ENCODE measurements around the gene GRIK4. TPM values are rescaled to one million over a fixed set of nuclear protein-coding genes. Genes with fewer than 3 reads are reported as not detected.

Gene GRIK4
- total RNA-seq, 1 donor from 2014 or later, result 0.89 TPM

- DNase-seq (ENCODE audit: low read depth, low spot score), result no peak
- Mint-ChIP-seq H3K4me1 (peaks cover 53% of the 10 kb centered on the region), H3K27ac (ENCODE audit: unreplicated experiment) (peak overlapping the region; percentile 86), H3K9me3 (peaks cover 5% of the 10 kb centered on the region), H3K4me3 (peak overlapping the region; percentile 73), H3K27me3 (ENCODE audit: low read depth) (peaks cover 93% of the 10 kb centered on the region), H3K36me3 (ENCODE audit: low read depth) (peaks cover 4% of the 10 kb centered on the region)
- TF ChIP-seq, protein P1, sequence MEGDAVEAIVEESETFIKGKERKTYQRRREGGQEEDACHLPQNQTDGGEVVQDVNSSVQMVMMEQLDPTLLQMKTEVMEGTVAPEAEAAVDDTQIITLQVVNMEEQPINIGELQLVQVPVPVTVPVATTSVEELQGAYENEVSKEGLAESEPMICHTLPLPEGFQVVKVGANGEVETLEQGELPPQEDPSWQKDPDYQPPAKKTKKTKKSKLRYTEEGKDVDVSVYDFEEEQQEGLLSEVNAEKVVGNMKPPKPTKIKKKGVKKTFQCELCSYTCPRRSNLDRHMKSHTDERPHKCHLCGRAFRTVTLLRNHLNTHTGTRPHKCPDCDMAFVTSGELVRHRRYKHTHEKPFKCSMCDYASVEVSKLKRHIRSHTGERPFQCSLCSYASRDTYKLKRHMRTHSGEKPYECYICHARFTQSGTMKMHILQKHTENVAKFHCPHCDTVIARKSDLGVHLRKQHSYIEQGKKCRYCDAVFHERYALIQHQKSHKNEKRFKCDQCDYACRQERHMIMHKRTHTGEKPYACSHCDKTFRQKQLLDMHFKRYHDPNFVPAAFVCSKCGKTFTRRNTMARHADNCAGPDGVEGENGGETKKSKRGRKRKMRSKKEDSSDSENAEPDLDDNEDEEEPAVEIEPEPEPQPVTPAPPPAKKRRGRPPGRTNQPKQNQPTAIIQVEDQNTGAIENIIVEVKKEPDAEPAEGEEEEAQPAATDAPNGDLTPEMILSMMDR (conservative IDR thresholded peaks at IDR 0.05), result no peak
Observed at GRCh38 chr11:120709808-120710207, 198.3 kb downstream of the GRIK4 start.

- TF ChIP-seq, protein P1 (conservative IDR thresholded peaks at IDR 0.05), result no peak
- Mint-ChIP-seq H3K4me3 (peak overlapping the region; percentile 73), H3K9me3 (peaks cover 5% of the 10 kb centered on the region), H3K27me3 (ENCODE audit: low read depth) (peaks cover 98% of the 10 kb centered on the region), H3K4me1 (peaks cover 57% of the 10 kb centered on the region), H3K27ac (ENCODE audit: unreplicated experiment) (peak overlapping the region; percentile 86), H3K36me3 (ENCODE audit: low read depth) (peaks cover 4% of the 10 kb centered on the region)
- DNase-seq (ENCODE audit: low read depth, low spot score), result peak; percentile 78
Observed at GRCh38 chr11:120710354-120711131, 199.0 kb downstream of the GRIK4 start.

DNA sequence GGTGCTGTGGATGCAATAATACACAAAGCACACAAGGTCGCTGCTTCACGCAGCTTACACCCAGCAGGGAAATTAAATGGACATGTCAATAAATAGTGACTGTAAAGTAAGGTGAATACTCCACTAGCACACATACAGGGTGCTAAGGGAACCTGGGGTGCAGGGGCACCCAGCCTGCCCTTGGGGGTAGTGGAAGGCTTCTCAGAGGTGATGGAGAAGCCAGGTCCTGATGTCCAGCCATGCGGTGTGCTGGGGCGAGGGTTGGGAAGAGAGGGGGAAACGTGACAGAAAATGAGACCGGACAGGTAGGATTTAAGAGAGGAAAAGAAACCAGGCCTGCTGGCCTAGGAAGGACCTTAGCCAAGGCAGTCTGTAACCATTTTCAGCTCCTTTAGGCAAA is 200.5 kb downstream of the GRIK4 start:
- peaks cover 96% of the 10 kb centered on the region for H3K27me3 Mint-ChIP-seq (ENCODE audit: low read depth)
- no peak overlapping the region for H3K4me3 Mint-ChIP-seq
- H3K27ac Mint-ChIP-seq (ENCODE audit: unreplicated experiment), result peak overlapping the region; percentile 81
- no peaks in the 10 kb centered on the region for H3K36me3 Mint-ChIP-seq (ENCODE audit: low read depth)
- TF ChIP-seq, protein P1 (conservative IDR thresholded peaks at IDR 0.05), result no peak
- H3K4me1 Mint-ChIP-seq, result peaks cover 57% of the 10 kb centered on the region
- H3K9me3 Mint-ChIP-seq, result no peaks in the 10 kb centered on the region
- no peak for DNase-seq (ENCODE audit: low read depth, low spot score)

DNA sequence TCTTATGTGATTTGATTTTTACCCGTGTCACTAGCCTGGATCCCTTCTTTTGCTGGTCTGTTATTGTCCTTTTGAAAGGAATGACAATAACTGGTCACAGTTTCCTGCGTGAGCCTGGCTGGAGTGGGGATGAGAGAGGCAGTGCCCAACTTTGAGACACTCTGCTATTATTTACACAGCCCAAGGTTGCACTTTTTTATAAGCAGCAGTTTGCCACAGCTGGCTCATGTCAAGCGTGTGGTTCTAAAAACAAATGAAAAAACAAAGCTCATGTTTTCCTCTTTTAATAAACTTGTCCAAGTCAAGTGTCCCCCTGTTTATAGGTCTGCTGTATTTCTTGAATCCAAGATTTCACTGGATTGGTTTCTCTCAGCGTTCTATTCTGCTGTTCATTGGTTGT is 201.3 kb downstream of the GRIK4 start:
- Mint-ChIP-seq H3K27ac (ENCODE audit: unreplicated experiment) (peak overlapping the region; percentile 2), H3K36me3 (ENCODE audit: low read depth) (no peaks in the 10 kb centered on the region), H3K4me3 (no peak overlapping the region), H3K4me1 (peaks cover 57% of the 10 kb centered on the region), H3K27me3 (ENCODE audit: low read depth) (peaks cover 96% of the 10 kb centered on the region), H3K9me3 (no peaks in the 10 kb centered on the region)
- no peak for DNase-seq (ENCODE audit: low read depth, low spot score)
- TF ChIP-seq, protein P1 (conservative IDR thresholded peaks at IDR 0.05), result no peak

DNA sequence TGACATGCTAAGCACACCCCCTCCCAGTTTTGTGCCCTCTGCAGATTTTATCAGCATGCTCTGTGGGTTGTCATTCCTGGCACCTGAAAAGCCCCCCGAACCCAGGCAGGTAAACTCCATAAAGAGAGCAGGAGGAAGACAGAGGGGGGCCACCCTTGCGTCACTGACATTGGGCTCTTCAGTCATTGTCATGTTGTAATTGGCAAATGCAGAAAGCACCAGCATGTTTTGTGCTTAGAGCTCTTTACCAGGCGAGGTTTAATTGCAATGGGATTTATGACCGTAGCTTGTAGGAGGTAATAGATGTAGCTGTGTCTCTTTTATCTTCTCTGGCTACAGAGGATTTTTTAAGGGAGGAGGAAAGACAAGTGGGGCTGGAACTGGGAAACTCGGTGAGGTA is 201.7 kb downstream of the GRIK4 start:
- no peaks in the 10 kb centered on the region for H3K36me3 Mint-ChIP-seq (ENCODE audit: low read depth)
- no peak overlapping the region for H3K27ac Mint-ChIP-seq (ENCODE audit: unreplicated experiment)
- no peak for DNase-seq (ENCODE audit: low read depth, low spot score)
- H3K4me1 Mint-ChIP-seq, result peaks cover 53% of the 10 kb centered on the region
- H3K27me3 Mint-ChIP-seq (ENCODE audit: low read depth), result peaks cover 96% of the 10 kb centered on the region
- no peak overlapping the region for H3K4me3 Mint-ChIP-seq
- H3K9me3 Mint-ChIP-seq, result no peaks in the 10 kb centered on the region
- TF ChIP-seq, protein P1 (conservative IDR thresholded peaks at IDR 0.05), result no peak
